ENCODE data around the gene PPP2R3A.

PPP2R3A gene

DNA sequence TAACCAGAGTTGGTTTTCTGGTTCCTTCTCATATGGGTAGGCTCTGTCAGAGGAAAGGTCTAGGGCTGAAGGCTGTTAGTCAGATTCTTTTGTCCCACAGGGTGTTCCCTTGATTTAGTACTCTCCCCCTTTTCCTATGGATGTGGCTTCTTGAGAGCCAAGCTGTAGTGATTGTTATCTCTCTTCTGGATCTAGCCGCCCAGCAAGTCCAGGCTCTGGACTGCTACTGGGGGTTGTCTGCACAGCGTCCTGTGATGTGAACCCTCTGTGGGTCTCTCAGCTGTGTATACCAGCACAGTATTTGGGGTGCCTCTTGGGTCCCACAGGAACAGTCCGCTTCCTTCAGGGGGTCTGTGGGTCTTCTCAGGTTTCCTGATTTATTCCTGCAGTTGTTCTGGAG lies 70.8 kb downstream of the PPP2R3A start:
- Mint-ChIP-seq H3K4me3 (no peak overlapping the region), H3K27ac (no peak overlapping the region), H3K9me3 (peaks cover 6% of the 10 kb centered on the region), H3K27me3 (peaks cover 13% of the 10 kb centered on the region), H3K4me1 (no peaks in the 10 kb centered on the region), H3K36me3 (ENCODE audit: low read depth) (no peaks in the 10 kb centered on the region)
- ATAC-seq (no peak), DNase-seq (no peak)

GRCh38 chr3:136038668-136039067 lies 73.1 kb downstream of the PPP2R3A start:
- Mint-ChIP-seq H3K4me1 (no peaks in the 10 kb centered on the region), H3K9me3 (peaks cover 1% of the 10 kb centered on the region), H3K27me3 (peaks cover 11% of the 10 kb centered on the region), H3K27ac (no peak overlapping the region), H3K36me3 (ENCODE audit: low read depth) (no peaks in the 10 kb centered on the region), H3K4me3 (no peak overlapping the region)
- no peak for DNase-seq
- no peak for ATAC-seq

GRCh38 chr3:136042608-136043221 lies 77.2 kb downstream of the PPP2R3A start:
- no peaks in the 10 kb centered on the region for H3K4me1 Mint-ChIP-seq
- no peak for DNase-seq
- no peak overlapping the region for H3K4me3 Mint-ChIP-seq
- ATAC-seq = no peak
- H3K27me3 Mint-ChIP-seq = peaks cover 4% of the 10 kb centered on the region
- H3K27ac Mint-ChIP-seq = no peak overlapping the region
- H3K36me3 Mint-ChIP-seq (ENCODE audit: low read depth) = no peaks in the 10 kb centered on the region
- H3K9me3 Mint-ChIP-seq = no peaks in the 10 kb centered on the region

- Mint-ChIP-seq H3K4me3 (no peak overlapping the region), H3K4me1 (no peaks in the 10 kb centered on the region), H3K36me3 (ENCODE audit: low read depth) (no peaks in the 10 kb centered on the region), H3K27ac (no peak overlapping the region), H3K27me3 (peaks cover 3% of the 10 kb centered on the region), H3K9me3 (no peaks in the 10 kb centered on the region)
- no peak for DNase-seq
- ATAC-seq = no peak
Measured at GRCh38 chr3:136044980-136045745, 79.6 kb downstream of the PPP2R3A start.

- Mint-ChIP-seq H3K36me3 (ENCODE audit: low read depth) (no peaks in the 10 kb centered on the region), H3K9me3 (no peaks in the 10 kb centered on the region), H3K27me3 (no peaks in the 10 kb centered on the region), H3K4me1 (no peaks in the 10 kb centered on the region), H3K4me3 (no peak overlapping the region), H3K27ac (no peak overlapping the region)
- DNase-seq (no peak), ATAC-seq (no peak)
Measured at GRCh38 chr3:136048068-136048467, 82.5 kb downstream of the PPP2R3A start.

DNA sequence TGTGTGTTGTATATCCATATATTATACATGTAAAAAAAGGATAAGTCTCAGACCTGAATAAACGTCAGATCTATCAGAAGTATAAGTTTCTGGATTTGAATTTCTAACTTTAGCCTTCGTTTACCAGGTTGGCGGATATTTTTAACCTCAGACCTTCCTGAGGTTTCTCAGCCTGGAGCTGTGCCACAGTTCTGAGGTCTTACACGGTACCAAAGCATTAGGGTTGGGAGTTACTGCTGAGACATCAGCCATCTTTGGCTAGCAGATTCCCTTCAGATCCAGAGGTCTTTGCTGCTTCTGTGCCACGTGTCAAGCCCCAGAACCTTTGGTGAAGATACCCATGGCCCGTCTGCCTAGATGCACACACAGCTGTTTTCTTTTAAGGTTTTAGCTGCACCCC lies 84.7 kb downstream of the PPP2R3A start:
- no peak for DNase-seq
- H3K9me3 Mint-ChIP-seq = no peaks in the 10 kb centered on the region
- no peaks in the 10 kb centered on the region for H3K4me1 Mint-ChIP-seq
- H3K27ac Mint-ChIP-seq = no peak overlapping the region
- no peak overlapping the region for H3K4me3 Mint-ChIP-seq
- H3K27me3 Mint-ChIP-seq = no peaks in the 10 kb centered on the region
- H3K36me3 Mint-ChIP-seq (ENCODE audit: low read depth) = no peaks in the 10 kb centered on the region
- no peak for ATAC-seq

- peaks cover 11% of the 10 kb centered on the region for H3K27me3 Mint-ChIP-seq
Measured at GRCh38 chr3:136055491-136055890, 90.0 kb downstream of the PPP2R3A start.

DNA sequence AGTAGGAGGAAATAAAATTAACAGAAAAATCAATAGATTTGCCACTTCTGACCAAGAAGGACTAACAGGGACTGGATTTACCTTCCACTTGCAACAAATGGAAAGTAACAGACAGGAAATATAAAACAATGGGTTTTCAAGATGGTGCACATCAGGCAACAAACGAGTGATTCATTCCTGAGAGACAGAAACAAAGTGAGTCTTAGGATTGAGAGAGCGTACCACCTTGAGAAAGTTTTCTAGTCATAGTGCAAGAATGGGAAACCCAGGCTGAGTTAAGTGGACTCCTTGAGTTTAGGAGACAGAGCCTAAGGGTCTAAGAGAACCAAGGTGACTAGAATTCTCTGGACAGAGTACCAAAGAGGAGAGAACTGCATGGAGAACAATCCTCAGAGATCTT lies 101.7 kb downstream of the PPP2R3A start:
- H3K27me3 Mint-ChIP-seq = no peaks in the 10 kb centered on the region
- ATAC-seq (no peak), DNase-seq (no peak)
- no peaks in the 10 kb centered on the region for H3K36me3 Mint-ChIP-seq (ENCODE audit: low read depth)
- H3K4me3 Mint-ChIP-seq = no peak overlapping the region
- H3K27ac Mint-ChIP-seq = no peak overlapping the region
- peaks cover 1% of the 10 kb centered on the region for H3K9me3 Mint-ChIP-seq
- H3K4me1 Mint-ChIP-seq = no peaks in the 10 kb centered on the region

More at GRCh38 chr3:136055491-136055890, 90.0 kb downstream of the PPP2R3A start:
- Mint-ChIP-seq H3K9me3 (no peaks in the 10 kb centered on the region), H3K36me3 (ENCODE audit: low read depth) (no peaks in the 10 kb centered on the region), H3K4me1 (no peaks in the 10 kb centered on the region), H3K4me3 (no peak overlapping the region), H3K27ac (no peak overlapping the region)
- ATAC-seq (no peak), DNase-seq (no peak)

GRCh38 chr3:136068708-136069107 lies 103.2 kb downstream of the PPP2R3A start:
- no peaks in the 10 kb centered on the region for H3K27me3 Mint-ChIP-seq
- no peaks in the 10 kb centered on the region for H3K36me3 Mint-ChIP-seq (ENCODE audit: low read depth)
- no peak overlapping the region for H3K4me3 Mint-ChIP-seq
- no peak for DNase-seq
- ATAC-seq = no peak
- no peak overlapping the region for H3K27ac Mint-ChIP-seq
- H3K9me3 Mint-ChIP-seq = no peaks in the 10 kb centered on the region
- H3K4me1 Mint-ChIP-seq = no peaks in the 10 kb centered on the region

GRCh38 chr3:136069933-136070332 lies 104.4 kb downstream of the PPP2R3A start:
- H3K27me3 Mint-ChIP-seq = no peaks in the 10 kb centered on the region
- H3K4me1 Mint-ChIP-seq = no peaks in the 10 kb centered on the region
- no peaks in the 10 kb centered on the region for H3K9me3 Mint-ChIP-seq
- DNase-seq (no peak), ATAC-seq (no peak)
- no peak overlapping the region for H3K4me3 Mint-ChIP-seq
- no peak overlapping the region for H3K27ac Mint-ChIP-seq
- H3K36me3 Mint-ChIP-seq (ENCODE audit: low read depth) = no peaks in the 10 kb centered on the region

GRCh38 chr3:136070334-136070733 lies 104.8 kb downstream of the PPP2R3A start:
- Mint-ChIP-seq H3K4me1 (no peaks in the 10 kb centered on the region), H3K4me3 (no peak overlapping the region), H3K9me3 (no peaks in the 10 kb centered on the region), H3K36me3 (ENCODE audit: low read depth) (no peaks in the 10 kb centered on the region), H3K27me3 (no peaks in the 10 kb centered on the region), H3K27ac (no peak overlapping the region)
- no peak for DNase-seq
- ATAC-seq = no peak

- ATAC-seq = no peak
- no peaks in the 10 kb centered on the region for H3K9me3 Mint-ChIP-seq
Measured at GRCh38 chr3:136070953-136071949, 105.7 kb downstream of the PPP2R3A start.

GRCh38 chr3:136074546-136075170 lies 109.1 kb downstream of the PPP2R3A start:
- H3K36me3 Mint-ChIP-seq (ENCODE audit: low read depth) = no peaks in the 10 kb centered on the region
- DNase-seq (no peak), ATAC-seq (no peak)
- H3K4me1 Mint-ChIP-seq = no peaks in the 10 kb centered on the region
- no peaks in the 10 kb centered on the region for H3K9me3 Mint-ChIP-seq
- H3K27me3 Mint-ChIP-seq = no peaks in the 10 kb centered on the region
- no peak overlapping the region for H3K4me3 Mint-ChIP-seq
- H3K27ac Mint-ChIP-seq = no peak overlapping the region

More at GRCh38 chr3:136070953-136071949, 105.7 kb downstream of the PPP2R3A start:
- Mint-ChIP-seq H3K27ac (no peak overlapping the region), H3K4me1 (no peaks in the 10 kb centered on the region), H3K36me3 (ENCODE audit: low read depth) (no peaks in the 10 kb centered on the region), H3K4me3 (no peak overlapping the region), H3K27me3 (no peaks in the 10 kb centered on the region)
- no peak for DNase-seq

DNA sequence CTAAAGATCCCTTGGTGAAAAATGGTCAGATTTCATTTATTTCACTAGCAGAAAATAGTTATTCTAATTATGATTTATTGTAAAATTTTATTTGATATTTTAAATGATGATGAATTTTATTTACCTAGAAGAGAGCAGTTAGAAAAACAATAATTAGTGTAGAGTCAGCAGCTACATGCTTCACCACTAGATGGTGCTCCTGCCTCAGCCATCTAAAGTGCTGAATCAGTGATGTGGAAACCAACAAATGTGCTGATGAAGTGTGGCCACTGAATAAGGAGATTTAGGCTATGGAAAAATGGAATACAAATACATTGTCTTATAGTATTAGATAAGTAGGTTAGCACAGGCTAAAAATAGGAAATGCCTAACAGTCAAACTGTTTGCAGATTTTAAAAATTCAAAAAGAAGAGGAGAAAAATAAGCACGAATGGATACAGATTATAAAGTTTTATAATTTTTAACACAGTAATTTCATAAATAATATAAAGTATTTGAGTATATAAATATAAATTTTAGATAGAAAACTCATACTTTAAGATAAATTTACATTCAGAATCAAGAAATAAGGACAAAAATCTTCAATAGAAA lies 109.8 kb downstream of the PPP2R3A start:
- no peak overlapping the region for H3K4me3 Mint-ChIP-seq
- H3K9me3 Mint-ChIP-seq = no peaks in the 10 kb centered on the region
- peak; percentile 70 for DNase-seq
- no peaks in the 10 kb centered on the region for H3K4me1 Mint-ChIP-seq
- no peak overlapping the region for H3K27ac Mint-ChIP-seq
- no peak for ATAC-seq
- H3K27me3 Mint-ChIP-seq = no peaks in the 10 kb centered on the region
- no peaks in the 10 kb centered on the region for H3K36me3 Mint-ChIP-seq (ENCODE audit: low read depth)
